HL-60 (cell line): ENCODE measurements around the gene FANCE.

Experiments
- TF ChIP-seq, protein P1 (sequence below): IDR thresholded peaks from 2 replicates; pipeline ENCODE4 v1.6.1; 2012; ENCODE audit warnings: low read depth; ENCODE audit not compliant: insufficient replicate concordance
- TF ChIP-seq, protein P2 (sequence below): IDR thresholded peaks from one replicate; pipeline ENCODE4 v1.5.1; 2011; ENCODE audit warnings: low read length, control low read depth, inconsistent platforms; ENCODE audit not compliant: insufficient read depth

DNA sequence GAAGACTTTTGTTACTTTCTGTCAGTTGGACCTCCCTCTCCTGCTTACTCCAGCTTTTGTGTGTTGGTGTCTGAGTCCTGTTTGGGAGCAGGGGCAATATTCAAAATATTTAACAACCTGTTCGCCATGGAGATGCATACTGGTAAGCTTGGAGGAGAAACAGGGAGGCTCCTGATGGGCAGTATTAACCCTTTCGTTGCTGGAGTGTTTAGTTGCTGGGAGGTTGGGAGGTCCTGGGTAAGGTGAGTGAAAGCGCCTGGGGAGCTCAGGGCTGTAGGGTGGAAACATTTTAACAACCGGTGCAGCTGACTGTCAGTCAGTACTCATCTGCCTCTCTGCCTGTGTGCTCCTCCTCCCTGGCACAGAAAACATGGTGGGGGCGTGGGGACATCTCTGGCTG, 56.4 kb downstream of the FANCE start:
- TF ChIP-seq, protein P1, sequence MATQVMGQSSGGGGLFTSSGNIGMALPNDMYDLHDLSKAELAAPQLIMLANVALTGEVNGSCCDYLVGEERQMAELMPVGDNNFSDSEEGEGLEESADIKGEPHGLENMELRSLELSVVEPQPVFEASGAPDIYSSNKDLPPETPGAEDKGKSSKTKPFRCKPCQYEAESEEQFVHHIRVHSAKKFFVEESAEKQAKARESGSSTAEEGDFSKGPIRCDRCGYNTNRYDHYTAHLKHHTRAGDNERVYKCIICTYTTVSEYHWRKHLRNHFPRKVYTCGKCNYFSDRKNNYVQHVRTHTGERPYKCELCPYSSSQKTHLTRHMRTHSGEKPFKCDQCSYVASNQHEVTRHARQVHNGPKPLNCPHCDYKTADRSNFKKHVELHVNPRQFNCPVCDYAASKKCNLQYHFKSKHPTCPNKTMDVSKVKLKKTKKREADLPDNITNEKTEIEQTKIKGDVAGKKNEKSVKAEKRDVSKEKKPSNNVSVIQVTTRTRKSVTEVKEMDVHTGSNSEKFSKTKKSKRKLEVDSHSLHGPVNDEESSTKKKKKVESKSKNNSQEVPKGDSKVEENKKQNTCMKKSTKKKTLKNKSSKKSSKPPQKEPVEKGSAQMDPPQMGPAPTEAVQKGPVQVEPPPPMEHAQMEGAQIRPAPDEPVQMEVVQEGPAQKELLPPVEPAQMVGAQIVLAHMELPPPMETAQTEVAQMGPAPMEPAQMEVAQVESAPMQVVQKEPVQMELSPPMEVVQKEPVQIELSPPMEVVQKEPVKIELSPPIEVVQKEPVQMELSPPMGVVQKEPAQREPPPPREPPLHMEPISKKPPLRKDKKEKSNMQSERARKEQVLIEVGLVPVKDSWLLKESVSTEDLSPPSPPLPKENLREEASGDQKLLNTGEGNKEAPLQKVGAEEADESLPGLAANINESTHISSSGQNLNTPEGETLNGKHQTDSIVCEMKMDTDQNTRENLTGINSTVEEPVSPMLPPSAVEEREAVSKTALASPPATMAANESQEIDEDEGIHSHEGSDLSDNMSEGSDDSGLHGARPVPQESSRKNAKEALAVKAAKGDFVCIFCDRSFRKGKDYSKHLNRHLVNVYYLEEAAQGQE = no peak
- TF ChIP-seq, protein P2, sequence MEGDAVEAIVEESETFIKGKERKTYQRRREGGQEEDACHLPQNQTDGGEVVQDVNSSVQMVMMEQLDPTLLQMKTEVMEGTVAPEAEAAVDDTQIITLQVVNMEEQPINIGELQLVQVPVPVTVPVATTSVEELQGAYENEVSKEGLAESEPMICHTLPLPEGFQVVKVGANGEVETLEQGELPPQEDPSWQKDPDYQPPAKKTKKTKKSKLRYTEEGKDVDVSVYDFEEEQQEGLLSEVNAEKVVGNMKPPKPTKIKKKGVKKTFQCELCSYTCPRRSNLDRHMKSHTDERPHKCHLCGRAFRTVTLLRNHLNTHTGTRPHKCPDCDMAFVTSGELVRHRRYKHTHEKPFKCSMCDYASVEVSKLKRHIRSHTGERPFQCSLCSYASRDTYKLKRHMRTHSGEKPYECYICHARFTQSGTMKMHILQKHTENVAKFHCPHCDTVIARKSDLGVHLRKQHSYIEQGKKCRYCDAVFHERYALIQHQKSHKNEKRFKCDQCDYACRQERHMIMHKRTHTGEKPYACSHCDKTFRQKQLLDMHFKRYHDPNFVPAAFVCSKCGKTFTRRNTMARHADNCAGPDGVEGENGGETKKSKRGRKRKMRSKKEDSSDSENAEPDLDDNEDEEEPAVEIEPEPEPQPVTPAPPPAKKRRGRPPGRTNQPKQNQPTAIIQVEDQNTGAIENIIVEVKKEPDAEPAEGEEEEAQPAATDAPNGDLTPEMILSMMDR = no peak
